SU-DHL-6 (cell line): ENCODE results near the gene BRIP1.

Experiments used
- CTCF ChIP-seq: fragments of 200-600 bp; sonication (generic); IDR thresholded peaks from one replicate; pipeline ENCODE4 v1.5.1; 2017; ENCODE audit warnings: antibody characterized with exemption, mild to moderate bottlenecking, low read length, moderate library complexity; ENCODE audit not compliant: insufficient read depth, poor library complexity, severe bottlenecking
- EZH2phosphoT487 ChIP-seq: fragments of 200-600 bp; sonication (generic), shearing (Covaris generic); conservative IDR thresholded peaks from 2 replicates; pipeline ENCODE4 v1.6.1; 2018; ENCODE audit warnings: mild to moderate bottlenecking, antibody characterized with exemption, low read length, moderate library complexity, mixed read lengths

DNA sequence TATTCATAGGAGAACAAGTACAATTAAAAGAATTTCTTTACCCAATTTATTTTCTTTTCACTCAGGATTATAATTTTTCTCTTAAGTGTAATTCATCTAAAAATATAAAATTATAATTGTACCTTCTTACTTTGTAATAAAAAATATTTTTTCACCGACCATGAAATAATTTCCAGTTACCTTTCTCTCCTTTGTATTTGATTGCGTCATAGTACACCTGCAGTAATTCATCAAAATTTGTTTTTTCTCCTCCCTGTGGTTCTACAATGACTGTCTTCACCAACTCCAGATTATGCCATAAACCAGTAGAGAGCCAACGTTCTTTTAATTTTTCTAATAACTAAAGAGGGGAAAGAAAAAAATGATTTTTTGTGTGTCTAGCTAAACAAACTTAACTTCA, 119.1 kb downstream of the BRIP1 start:
- no peak for TF ChIP-seq CTCF
- no peak for TF ChIP-seq EZH2phosphoT487
